Keratinocyte (primary cell): ENCODE measurements around the gene RBM38.

Experiments
- CTCF ChIP-seq, 3 experiments: IDR thresholded peaks in 1 of 3; conservative IDR thresholded peaks in 1 of 3; optimal IDR thresholded peaks in 1 of 3; 2 replicates in 2 of 3; 3 replicates in 1 of 3; pipeline versions ENCODE3 to v1.5.1; 2011; ENCODE audit warnings: low read length in 3 of 3, mild to moderate bottlenecking in 3 of 3, moderate library complexity in 2 of 3, control low read depth in 1 of 3, inconsistent platforms in 1 of 3; ENCODE audit not compliant: insufficient read depth in 2 of 3; ENCODE audit errors: extremely low read depth in 1 of 3
- EZH2 ChIP-seq: IDR thresholded peaks from one replicate; pipeline ENCODE4 v1.6.1; 2012; ENCODE audit warnings: inconsistent platforms, mild to moderate bottlenecking, low read length, moderate library complexity

GRCh38 chr20:57408536-57409233 lies 17.5 kb downstream of the RBM38 start:
- no peak for TF ChIP-seq CTCF (optimal IDR thresholded peaks at IDR 0.05 in 1 of 3, IDR thresholded peaks at IDR 0.05 in 1 of 3, conservative IDR thresholded peaks at IDR 0.05 in 1 of 3; ENCODE audit: extremely low read depth in 1 of 3, insufficient read depth in 2 of 3, low read length in 3 of 3)
- TF ChIP-seq EZH2, result no peak
